Measurements from ENCODE around the gene IL17REL.

DNA sequence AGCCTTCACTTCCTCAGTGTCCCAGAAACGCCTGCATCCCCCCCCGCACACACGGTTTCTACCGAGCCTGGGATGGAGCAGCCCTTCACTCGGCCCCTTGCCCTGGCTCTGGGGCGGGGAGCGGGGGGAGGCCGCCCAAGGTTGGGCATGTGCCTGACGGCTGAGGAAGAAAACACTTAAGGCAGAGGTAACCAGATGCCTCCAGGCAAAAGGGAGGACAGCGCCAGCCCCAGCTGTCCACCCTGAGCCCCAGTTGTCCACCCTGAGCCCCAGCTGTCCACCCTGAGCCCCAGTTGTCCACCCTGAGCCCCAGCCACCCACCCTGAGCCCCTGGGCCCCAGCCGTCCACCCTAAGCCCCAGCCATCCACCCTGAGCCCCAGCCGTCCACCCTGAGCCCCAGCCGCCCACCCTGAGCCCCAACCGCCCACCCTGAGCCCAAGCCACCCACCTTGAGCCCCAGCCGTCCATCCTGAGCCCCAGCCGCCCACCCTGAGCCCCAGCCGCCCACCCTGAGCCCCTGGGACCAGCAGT is 49.3 kb upstream of the IL17REL start:
- no peak for TF ChIP-seq TAF1 (IDR thresholded peaks at IDR 0.05; ENCODE audit: borderline replicate concordance, insufficient read depth, low read length)
- TF ChIP-seq POLR2AphosphoS5 (IDR thresholded peaks at IDR 0.05; ENCODE audit: low read depth, low read length): no peak
- TF ChIP-seq, protein P1, sequence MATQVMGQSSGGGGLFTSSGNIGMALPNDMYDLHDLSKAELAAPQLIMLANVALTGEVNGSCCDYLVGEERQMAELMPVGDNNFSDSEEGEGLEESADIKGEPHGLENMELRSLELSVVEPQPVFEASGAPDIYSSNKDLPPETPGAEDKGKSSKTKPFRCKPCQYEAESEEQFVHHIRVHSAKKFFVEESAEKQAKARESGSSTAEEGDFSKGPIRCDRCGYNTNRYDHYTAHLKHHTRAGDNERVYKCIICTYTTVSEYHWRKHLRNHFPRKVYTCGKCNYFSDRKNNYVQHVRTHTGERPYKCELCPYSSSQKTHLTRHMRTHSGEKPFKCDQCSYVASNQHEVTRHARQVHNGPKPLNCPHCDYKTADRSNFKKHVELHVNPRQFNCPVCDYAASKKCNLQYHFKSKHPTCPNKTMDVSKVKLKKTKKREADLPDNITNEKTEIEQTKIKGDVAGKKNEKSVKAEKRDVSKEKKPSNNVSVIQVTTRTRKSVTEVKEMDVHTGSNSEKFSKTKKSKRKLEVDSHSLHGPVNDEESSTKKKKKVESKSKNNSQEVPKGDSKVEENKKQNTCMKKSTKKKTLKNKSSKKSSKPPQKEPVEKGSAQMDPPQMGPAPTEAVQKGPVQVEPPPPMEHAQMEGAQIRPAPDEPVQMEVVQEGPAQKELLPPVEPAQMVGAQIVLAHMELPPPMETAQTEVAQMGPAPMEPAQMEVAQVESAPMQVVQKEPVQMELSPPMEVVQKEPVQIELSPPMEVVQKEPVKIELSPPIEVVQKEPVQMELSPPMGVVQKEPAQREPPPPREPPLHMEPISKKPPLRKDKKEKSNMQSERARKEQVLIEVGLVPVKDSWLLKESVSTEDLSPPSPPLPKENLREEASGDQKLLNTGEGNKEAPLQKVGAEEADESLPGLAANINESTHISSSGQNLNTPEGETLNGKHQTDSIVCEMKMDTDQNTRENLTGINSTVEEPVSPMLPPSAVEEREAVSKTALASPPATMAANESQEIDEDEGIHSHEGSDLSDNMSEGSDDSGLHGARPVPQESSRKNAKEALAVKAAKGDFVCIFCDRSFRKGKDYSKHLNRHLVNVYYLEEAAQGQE (IDR thresholded peaks at IDR 0.05; ENCODE audit: insufficient read depth in 1 of 2, low read depth in 2 of 2, low read length in 2 of 2): no peak
- TF ChIP-seq SIN3A (IDR thresholded peaks at IDR 0.05; ENCODE audit: borderline replicate concordance, insufficient read depth, low read length): no peak
- no peak for TF ChIP-seq FOXP2 (optimal IDR thresholded peaks at IDR 0.05; ENCODE audit: borderline replicate concordance, extremely low read depth, extremely low read length, insufficient read depth)

Data from PFSK-1 (cell line).